ENCODE data around the gene ALDH1L1. TPM values are rescaled to one million over a fixed set of nuclear protein-coding genes. Genes with fewer than 3 reads are reported as not detected.

Gene ALDH1L1
- total RNA-seq, 1 donor from 2014 or later: 3.3 TPM

- no peak overlapping the region for H3K4me3 ChIP-seq
- ATAC-seq (peak; percentile 7), DNase-seq (peak; percentile 61)
- no peak for TF ChIP-seq CTCF (IDR thresholded peaks at IDR 0.05)
- no peak overlapping the region for H3K27ac ChIP-seq
- no peaks in the 10 kb centered on the region for H3K27me3 ChIP-seq
- intact Hi-C loops (cut with DNase I): no loop called here
- no peaks in the 10 kb centered on the region for H3K9me3 ChIP-seq
- H3K36me3 ChIP-seq: no peaks in the 10 kb centered on the region
- no peaks in the 10 kb centered on the region for H3K4me1 ChIP-seq
Measured at GRCh38 chr3:126056681-126057500, 123.5 kb downstream of the ALDH1L1 start.

- ATAC-seq (no peak), DNase-seq (peak; percentile 40)
- Histone ChIP-seq H3K27me3 (no peaks in the 10 kb centered on the region), H3K4me3 (no peak overlapping the region), H3K4me1 (no peaks in the 10 kb centered on the region), H3K27ac (no peak overlapping the region), H3K9me3 (no peaks in the 10 kb centered on the region), H3K36me3 (no peaks in the 10 kb centered on the region)
- intact Hi-C loops (cut with DNase I): no loop called here
- TF ChIP-seq CTCF (IDR thresholded peaks at IDR 0.05): no peak
Measured at GRCh38 chr3:126056088-126056487, 124.3 kb downstream of the ALDH1L1 start.

- no peaks in the 10 kb centered on the region for H3K4me1 ChIP-seq
- H3K27me3 ChIP-seq: no peaks in the 10 kb centered on the region
- no peak overlapping the region for H3K27ac ChIP-seq
- no peak overlapping the region for H3K4me3 ChIP-seq
- TF ChIP-seq CTCF (IDR thresholded peaks at IDR 0.05): no peak
- H3K9me3 ChIP-seq: no peaks in the 10 kb centered on the region
- DNase-seq: peak; percentile 26
- intact Hi-C loops (cut with DNase I): no loop called here
- no peaks in the 10 kb centered on the region for H3K36me3 ChIP-seq
- ATAC-seq: no peak
Measured at GRCh38 chr3:126054870-126055269, 125.5 kb downstream of the ALDH1L1 start.

- ATAC-seq (no peak), DNase-seq (peak; percentile 12)
- no peaks in the 10 kb centered on the region for H3K36me3 ChIP-seq
- no peaks in the 10 kb centered on the region for H3K27me3 ChIP-seq
- no peak overlapping the region for H3K4me3 ChIP-seq
- intact Hi-C loops (cut with DNase I): no loop called here
- TF ChIP-seq CTCF (IDR thresholded peaks at IDR 0.05): no peak
- no peak overlapping the region for H3K27ac ChIP-seq
- no peaks in the 10 kb centered on the region for H3K4me1 ChIP-seq
- no peaks in the 10 kb centered on the region for H3K9me3 ChIP-seq
Measured at GRCh38 chr3:126053949-126054569, 126.3 kb downstream of the ALDH1L1 start.

Other genes starting within 250 kb of the ALDH1L1 start
- not detected for gene ROPN1B, start 211.4 kb downstream of the ALDH1L1 start, total RNA-seq
- gene SLC41A3, start 96.5 kb downstream of the ALDH1L1 start, total RNA-seq: 30.8 TPM
- gene KLF15, start 176.8 kb upstream of the ALDH1L1 start, total RNA-seq: 44.6 TPM
- gene CFAP100, start 214.3 kb upstream of the ALDH1L1 start, total RNA-seq: not detected